Hematopoietic multipotent progenitor cell (in vitro differentiated cells): ENCODE results near the gene C19orf53. TPM values are rescaled to one million over a fixed set of nuclear protein-coding genes. Genes with fewer than 3 reads are reported as not detected.
A peak's percentile ranks its signal among the peaks of the same experiment; 100 is the strongest.
"Not testable (repeated sequence)": the region's sequence is repeated elsewhere in the genome, so short reads cannot be mapped to it uniquely, and the experiment has no call there.

Source experiments
- DNase-seq, 3 donors: peaks; one replicate each; pipeline ENCODE4 v3.0.0-alpha.2; 2011 to 2015; ENCODE audit warnings: low read depth in 2 of 3, low spot score in 2 of 3
- total RNA-seq: library from RNA; depleted of rRNA; stranded (reverse); fragments of >200 nt; gene quantifications from one replicate; pipeline ENCODE4 v1.2.3, GENCODE V29; 2012

The C19orf53 gene
- total RNA-seq, 1 donor = 30.4 TPM

GRCh38 chr19:13762635-13763235, 11.5 kb upstream of the C19orf53 start:
- DNase-seq = no peak

GRCh38 chr19:13763265-13763664, 11.0 kb upstream of the C19orf53 start:
- no peak for DNase-seq

- DNase-seq = peak; percentile 22 to 58 (median 56)
These were observed 10.0 kb upstream of the C19orf53 start, which contains the start of gene MRI1 for GRCh38 chr19:13764101-13764807. Gene MRI1 (plus strand): TSS chr19:13764522. CDS start chr19:13764589, 67 bp downstream.

GRCh38 chr19:13764821-13765394, 9.3 kb upstream of the C19orf53 start:
- peak in 2 of 3 donors; percentile 21 to 24 for DNase-seq

GRCh38 chr19:13765395-13766094, 8.7 kb upstream of the C19orf53 start:
- no peak for DNase-seq

- no peak for DNase-seq
These were observed 8.2 kb upstream of the C19orf53 start for GRCh38 chr19:13766095-13766481.

- no peak for DNase-seq
These were observed 5.7 kb upstream of the C19orf53 start for GRCh38 chr19:13768510-13768909.

GRCh38 chr19:13770013-13770635, 4.1 kb upstream of the C19orf53 start:
- no peak for DNase-seq

- DNase-seq = no peak
These were observed 4.1 kb downstream of the C19orf53 start for GRCh38 chr19:13778398-13778797.

- DNase-seq = no peak
These were observed 4.6 kb downstream of the C19orf53 start for GRCh38 chr19:13778847-13779246.

- not testable (repeated sequence) for DNase-seq
These were observed 5.5 kb downstream of the C19orf53 start for GRCh38 chr19:13779794-13780193.

- no peak for DNase-seq
These were observed 7.3 kb downstream of the C19orf53 start for GRCh38 chr19:13781547-13781946.

GRCh38 chr19:13782537-13782936, 8.3 kb downstream of the C19orf53 start:
- DNase-seq = no peak

- DNase-seq = no peak
These were observed 9.6 kb downstream of the C19orf53 start for GRCh38 chr19:13783565-13784500.

GRCh38 chr19:13784731-13785452, 10.6 kb downstream of the C19orf53 start:
- DNase-seq = peak; percentile 42 to 78 (median 77)

- DNase-seq = no peak
These were observed 14.7 kb downstream of the C19orf53 start for GRCh38 chr19:13788991-13789390.

GRCh38 chr19:13790354-13790753, 16.1 kb downstream of the C19orf53 start:
- peak in 1 of 3 donors; percentile 39 for DNase-seq

- DNase-seq = not testable (repeated sequence)
These were observed 19.1 kb downstream of the C19orf53 start for GRCh38 chr19:13793317-13793716.

- DNase-seq = peak in 2 of 3 donors; percentile 26 to 41
These were observed 20.1 kb downstream of the C19orf53 start for GRCh38 chr19:13794398-13794756.
